Esophagus squamous epithelium (tissue), 4 donors: ENCODE measurements around the gene ITPRIPL2.

Experiments used
- POLR2A ChIP-seq, 4 donors: fragments of 450-650 bp; IDR thresholded peaks; one replicate each; pipeline ENCODE4 v1.6.1; 2017; ENCODE audit warnings: antibody characterized with exemption in 4 of 4, mild to moderate bottlenecking in 4 of 4, moderate library complexity in 3 of 4
- TF ChIP-seq, protein P1 (sequence below), 6 experiments: fragments of 450-650 bp in 4 of 6; fragments of 200-600 bp in 2 of 6; sonication (generic) in 2 of 6; IDR thresholded peaks; one replicate each; pipeline ENCODE4 v1.5.1; 2016 to 2019; ENCODE audit warnings: antibody characterized with exemption in 6 of 6, mild to moderate bottlenecking in 4 of 6, moderate library complexity in 4 of 6

DNA sequence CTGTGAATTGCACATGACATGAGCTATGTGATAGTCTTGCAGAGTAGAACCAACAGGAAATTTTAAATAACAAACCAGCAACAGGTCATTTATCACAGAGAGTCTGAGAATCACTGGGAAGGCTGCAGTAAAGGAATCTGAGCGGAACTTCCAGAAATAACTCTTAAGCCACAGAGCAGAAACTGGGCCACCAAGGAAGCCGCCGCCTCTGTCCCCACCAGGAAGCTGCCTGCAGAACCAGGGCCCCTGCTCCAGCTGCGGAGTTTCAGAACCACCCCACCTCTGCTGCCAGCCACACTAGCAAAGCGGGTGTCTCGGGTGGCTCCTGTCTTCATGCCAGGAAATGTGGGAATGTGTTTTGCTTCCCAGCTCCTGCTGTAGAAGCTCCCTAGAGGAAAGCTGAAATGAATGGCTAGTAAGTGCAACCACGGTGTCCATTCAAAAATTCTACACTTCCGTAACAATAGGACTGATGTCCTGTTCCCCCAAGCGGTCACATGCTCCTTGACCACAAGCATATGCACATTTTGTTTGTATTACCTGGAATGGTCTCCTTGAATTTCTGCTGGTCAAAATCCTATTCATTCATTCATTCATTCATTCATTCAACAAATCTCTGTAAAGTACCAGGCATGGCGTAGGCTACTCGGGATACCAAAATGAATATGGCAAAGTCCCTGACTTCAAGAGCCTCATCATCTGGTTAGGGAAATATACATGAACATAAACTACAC, 7.7 kb upstream of the ITPRIPL2 start:
- TF ChIP-seq, protein P1, sequence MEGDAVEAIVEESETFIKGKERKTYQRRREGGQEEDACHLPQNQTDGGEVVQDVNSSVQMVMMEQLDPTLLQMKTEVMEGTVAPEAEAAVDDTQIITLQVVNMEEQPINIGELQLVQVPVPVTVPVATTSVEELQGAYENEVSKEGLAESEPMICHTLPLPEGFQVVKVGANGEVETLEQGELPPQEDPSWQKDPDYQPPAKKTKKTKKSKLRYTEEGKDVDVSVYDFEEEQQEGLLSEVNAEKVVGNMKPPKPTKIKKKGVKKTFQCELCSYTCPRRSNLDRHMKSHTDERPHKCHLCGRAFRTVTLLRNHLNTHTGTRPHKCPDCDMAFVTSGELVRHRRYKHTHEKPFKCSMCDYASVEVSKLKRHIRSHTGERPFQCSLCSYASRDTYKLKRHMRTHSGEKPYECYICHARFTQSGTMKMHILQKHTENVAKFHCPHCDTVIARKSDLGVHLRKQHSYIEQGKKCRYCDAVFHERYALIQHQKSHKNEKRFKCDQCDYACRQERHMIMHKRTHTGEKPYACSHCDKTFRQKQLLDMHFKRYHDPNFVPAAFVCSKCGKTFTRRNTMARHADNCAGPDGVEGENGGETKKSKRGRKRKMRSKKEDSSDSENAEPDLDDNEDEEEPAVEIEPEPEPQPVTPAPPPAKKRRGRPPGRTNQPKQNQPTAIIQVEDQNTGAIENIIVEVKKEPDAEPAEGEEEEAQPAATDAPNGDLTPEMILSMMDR (IDR thresholded peaks at IDR 0.05) = no peak
- no peak for TF ChIP-seq POLR2A (IDR thresholded peaks at IDR 0.05)
